A549 (cell line): Measurements from ENCODE around the gene ASB13. TPM values are rescaled to one million over a fixed set of nuclear protein-coding genes. Genes with fewer than 3 reads are reported as not detected.

Source experiments
- ATAC-seq, 2 experiments: fragments of 200-7000 bp in 1 of 2; fragments of >200 bp in 1 of 2; cut with Nextera tagmentation in 1 of 2; cut with Tn5 transposase in 1 of 2; 3 replicates each; pipeline versions ENCODE4 v1.8.0 to v1.9.1; 2018 to 2020; ENCODE audit warnings: mild to moderate bottlenecking in 1 of 2, moderate library complexity in 1 of 2
- CTCF ChIA-PET: fragments of 300-600 bp; sonication (Branson Sonifier 250); formaldehyde crosslinking; extraction: SDS; loops from one replicate; lab custom pipeline; 2021; ENCODE audit warnings: antibody characterized with exemption, inconsistent platforms; lab: Yijun Ruan, JAX
- POLR2A ChIA-PET: fragments of 350-600 bp; formaldehyde crosslinking; extraction: SDS; loops from one replicate; lab custom pipeline; 2021; ENCODE audit warnings: antibody characterized with exemption, inconsistent platforms; lab: Yijun Ruan, JAX
- DNase-seq, 2 experiments: peaks; one replicate each; pipeline versions ENCODE4 v3.0.0 to v3.0.0-alpha.2; 2011 to 2016; ENCODE audit warnings: low read depth in 1 of 2, low spot score in 1 of 2
- FAIRE-seq: peaks from 2 replicates; lab custom pipeline; 2011; peaks lifted over from hg19 to GRCh38; lab: Jason Lieb, UNC
- H3K27ac ChIP-seq, 2 experiments: fragments of >200 bp; sonication (Bioruptor Twin); formaldehyde crosslinking; 3 replicates each; pipeline ENCODE4 v1.5.1; 2016 to 2017
- H3K4me1 ChIP-seq: fragments of >200 bp; sonication (Bioruptor Twin); formaldehyde crosslinking; 3 replicates; pipeline ENCODE4 v1.6.1; 2016
- H3K4me2 ChIP-seq: fragments of >200 bp; sonication (Bioruptor Twin); formaldehyde crosslinking; 3 replicates; pipeline ENCODE4 v1.6.1; 2016
- H3K4me3 ChIP-seq: fragments of >200 bp; sonication (Bioruptor Twin); formaldehyde crosslinking; 3 replicates; pipeline ENCODE4 v1.5.1; 2016
- H3K9me3 ChIP-seq: fragments of >200 bp; sonication (Bioruptor Twin); formaldehyde crosslinking; 3 replicates; pipeline ENCODE4 v1.6.1; 2016
- CBX2 ChIP-seq: fragments of 200-600 bp; sonication (generic); IDR thresholded peaks from 2 replicates; pipeline ENCODE4 v1.6.1; 2016; ENCODE audit warnings: low read depth, mild to moderate bottlenecking, borderline replicate concordance
- CHD4 ChIP-seq: fragments of 200-600 bp; sonication (generic); IDR thresholded peaks from 2 replicates; pipeline ENCODE4 v1.6.1; 2016; ENCODE audit warnings: antibody characterized with exemption, mild to moderate bottlenecking, borderline replicate concordance
- CTCF ChIP-seq: fragments of >200 bp; sonication (Bioruptor Twin); formaldehyde crosslinking; IDR thresholded peaks from 3 replicates; pipeline ENCODE4 v1.5.1; 2016
- ESRRA ChIP-seq: fragments of 150-350 bp; IDR thresholded peaks from 2 replicates; pipeline ENCODE4 v1.6.1; 2014; ENCODE audit warnings: mild to moderate bottlenecking, low read length, borderline replicate concordance
- FOXS1 ChIP-seq: fragments of 250-450 bp; sonication (Bioruptor Pico); IDR thresholded peaks from 2 replicates; pipeline ENCODE4 v1.5.0; 2020; ENCODE audit warnings: mild to moderate bottlenecking, moderate library complexity
- HEYL ChIP-seq: fragments of 250-450 bp; sonication (Bioruptor Pico); IDR thresholded peaks from 2 replicates; pipeline ENCODE4 v1.8.0; 2021; ENCODE audit warnings: mild to moderate bottlenecking, moderate library complexity
- HMGXB4 ChIP-seq: fragments of 250-450 bp; sonication (Bioruptor Pico); IDR thresholded peaks from 2 replicates; pipeline ENCODE4 v1.5.0; 2021; ENCODE audit warnings: mild to moderate bottlenecking, moderate library complexity, borderline replicate concordance
- HOXB13 ChIP-seq: fragments of 250-450 bp; sonication (Bioruptor Pico); IDR thresholded peaks from 2 replicates; pipeline ENCODE4 v1.5.0; 2020; ENCODE audit warnings: low read depth, mild to moderate bottlenecking, moderate library complexity
- JUN ChIP-seq, 2 experiments: fragments of >200 bp; sonication (Bioruptor Twin); formaldehyde crosslinking; IDR thresholded peaks; 2 replicates in 1 of 2; 3 replicates in 1 of 2; pipeline ENCODE4 v1.6.1; 2016 to 2017
- KDM5A ChIP-seq: fragments of 200-600 bp; sonication (generic); IDR thresholded peaks from 2 replicates; pipeline ENCODE4 v1.6.1; 2016; ENCODE audit warnings: antibody characterized with exemption, mild to moderate bottlenecking
- NR3C1 ChIP-seq: fragments of >200 bp; sonication (Bioruptor Twin); formaldehyde crosslinking; IDR thresholded peaks from 3 replicates; pipeline ENCODE4 v1.6.1; 2017
- POLR2A ChIP-seq: IDR thresholded peaks from 2 replicates; pipeline ENCODE4 v1.6.1; 2012; ENCODE audit warnings: mild to moderate bottlenecking, low read length
- REST ChIP-seq: fragments of 200-600 bp; sonication (generic); IDR thresholded peaks from 2 replicates; pipeline ENCODE4 v1.6.1; 2016; ENCODE audit warnings: antibody characterized with exemption, mild to moderate bottlenecking, moderate library complexity
- TFCP2L1 ChIP-seq: fragments of 250-450 bp; sonication (Bioruptor Pico); IDR thresholded peaks from 2 replicates; pipeline ENCODE4 v1.5.0; 2021; ENCODE audit warnings: mild to moderate bottlenecking
- ZC3H11A ChIP-seq: fragments of 450-650 bp; IDR thresholded peaks from 2 replicates; pipeline ENCODE4 v1.6.1; 2014; ENCODE audit warnings: antibody characterized with exemption, mild to moderate bottlenecking
- ZFP36 ChIP-seq: fragments of 450-650 bp; IDR thresholded peaks from 2 replicates; pipeline ENCODE4 v1.6.1; 2014; ENCODE audit warnings: borderline replicate concordance; ENCODE audit not compliant: partially characterized antibody
- ZSCAN20 ChIP-seq: fragments of 250-450 bp; sonication (Bioruptor Pico); IDR thresholded peaks from 2 replicates; pipeline ENCODE4 v1.8.0; 2022; ENCODE audit warnings: mild to moderate bottlenecking, moderate library complexity
- WGBS: methylation state at CpG from one replicate; pipeline ENCODE4 v1.1.6; 2017; ENCODE audit errors: missing lambda C conversion rate; 5-methylcytosine and 5-hydroxymethylcytosine counted together
- polyA plus RNA-seq, 4 experiments: library from polyadenylated mRNA; depleted of rRNA in 3 of 4; stranded (reverse); fragments of >200 nt; fragmentation: RNase III in 1 of 4; extraction: RNeasy Plus Mini Kit Qiagen cat#74134 plus additional on column Dnase treatment in 1 of 4; gene quantifications; 2 replicates in 3 of 4; 3 replicates in 1 of 4; pipeline ENCODE4 v1.2.3, GENCODE V29; 2011 to 2017

ASB13 gene
- polyA plus RNA-seq, 2 of the 4 experiments (the other 2 are of a cell fraction), result 10.9 to 12.9 TPM

- TF ChIP-seq CHD4 (no peak), ESRRA (no peak), CTCF (no peak), ZFP36 (no peak), TFCP2L1 (CRISPR knock-in tag) (no peak), JUN (IDR thresholded peaks at IDR 0.05) (no peak), NR3C1 (no peak), CBX2 (no peak), REST (no peak)
- TF ChIP-seq, all 56 proteins: peak for 0
Measured at GRCh38 chr10:5641501-5641900, 24.9 kb downstream of the ASB13 start.

GRCh38 chr10:5640501-5640900 is 25.9 kb downstream of the ASB13 start:
- ChIA-PET POLR2A (no interaction called here), CTCF (interaction anchor here (2.9 kb wide), 1 partner anchor 17 kb away, joined by 12 read pairs; no protein-coding TSS in a partner anchor)
- H3K4me1 ChIP-seq, result no peaks in the 10 kb centered on the region
- no peak for FAIRE-seq
- DNase-seq, result no peak
- H3K4me2 ChIP-seq, result no peak overlapping the region
- no peak for ATAC-seq
- H3K27ac ChIP-seq, result no peak overlapping the region
- WGBS, result 91% methylated on average over 12 of the region's 13 CpGs
- no peaks in the 10 kb centered on the region for H3K9me3 ChIP-seq
- no peak for TF ChIP-seq FOXS1 (CRISPR knock-in tag)
- TF ChIP-seq HOXB13 (CRISPR knock-in tag), result no peak
- no peak for TF ChIP-seq CBX2
- TF ChIP-seq ZC3H11A, result no peak
- TF ChIP-seq KDM5A, result no peak
- TF ChIP-seq POLR2A, result no peak
- no peak for TF ChIP-seq HMGXB4 (CRISPR knock-in tag)
- no peak for TF ChIP-seq ZSCAN20 (CRISPR knock-in tag)
- no peak for TF ChIP-seq HEYL (CRISPR knock-in tag)
- no peak for TF ChIP-seq CHD4
- no peak overlapping the region for H3K4me3 ChIP-seq

More at GRCh38 chr10:5641501-5641900, 24.9 kb downstream of the ASB13 start:
- Histone ChIP-seq H3K27ac (no peak overlapping the region), H3K4me2 (no peak overlapping the region), H3K9me3 (no peaks in the 10 kb centered on the region), H3K4me3 (no peak overlapping the region), H3K4me1 (no peaks in the 10 kb centered on the region)
- CTCF ChIA-PET, result interaction anchor here (1.3 to 2.9 kb wide), 3 partner anchors 10 to 18 kb away, joined by 5 to 12 read pairs (median 9); no protein-coding TSS in a partner anchor
- POLR2A ChIA-PET, result no interaction called here
- FAIRE-seq (no peak), DNase-seq (no peak), ATAC-seq (no peak)
- 93% methylated on average over 16 of the region's 25 CpGs for WGBS
